OCI-LY3 (cell line): ENCODE data around the gene CNGA4.
"Not testable (repeated sequence)": the region's sequence is repeated elsewhere in the genome, so short reads cannot be mapped to it uniquely, and the experiment has no call there.

ENCODE experiments used
- H2AFZ ChIP-seq: fragments of 200-600, 300-600 bp; shearing (Covaris generic); 2 replicates; pipeline ENCODE4 v1.6.0; 2014; ENCODE audit warnings: antibody characterized with exemption, low read depth, low read length
- H3K27ac ChIP-seq: fragments of 200-600, 300-600 bp; sonication (generic); 2 replicates; pipeline ENCODE4 v1.5.1; 2014; ENCODE audit warnings: mild to moderate bottlenecking, low read length, moderate library complexity, mixed read lengths
- H3K27me3 ChIP-seq: fragments of 200-600, 300-600 bp; sonication (generic); 2 replicates; pipeline ENCODE4 v1.6.1; 2014; ENCODE audit warnings: low read depth, low read length, mixed read lengths
- H3K36me3 ChIP-seq: fragments of 200-600, 300-600 bp; sonication (generic); replicated peaks from 2 replicates; pipeline ENCODE3; 2014; ENCODE audit warnings: low read depth, low read length, mixed read lengths
- H3K4me1 ChIP-seq: fragments of 300-600, 200-600 bp; sonication (generic); 2 replicates; pipeline ENCODE4 v1.6.1; 2014; ENCODE audit warnings: low read length, mixed read lengths
- H3K4me2 ChIP-seq: fragments of 200-600, 300-600 bp; sonication (generic); 2 replicates; pipeline ENCODE4 v1.6.1; 2014; ENCODE audit warnings: low read length, mixed read lengths
- H3K4me3 ChIP-seq: fragments of 300-600, 200-600 bp; sonication (generic); 2 replicates; pipeline ENCODE4 v1.5.1; 2014; ENCODE audit warnings: antibody characterized with exemption, mild to moderate bottlenecking, low read length, moderate library complexity
- H3K79me2 ChIP-seq: fragments of 300-600, 200-600 bp; shearing (Covaris generic); 2 replicates; pipeline ENCODE4 v1.6.1; 2014; ENCODE audit warnings: mild to moderate bottlenecking, low read length, mixed read lengths
- H3K9ac ChIP-seq: fragments of 300-600, 200-600 bp; shearing (Covaris generic); 2 replicates; pipeline ENCODE4 v1.6.0; 2014; ENCODE audit warnings: mild to moderate bottlenecking, low read length, moderate library complexity
- H3K9me3 ChIP-seq: fragments of 200-600, 300-600 bp; shearing (Covaris generic); 2 replicates; pipeline ENCODE4 v1.6.1; 2014; ENCODE audit warnings: low read length, mixed read lengths; ENCODE audit not compliant: insufficient read depth
- H4K20me1 ChIP-seq: fragments of 200-600, 300-600 bp; sonication (generic); 2 replicates; pipeline ENCODE4 v1.6.1; 2016; ENCODE audit warnings: low read length, mixed read lengths; ENCODE audit not compliant: insufficient read depth
- EZH2phosphoT487 ChIP-seq: fragments of 200-600 bp; shearing (Covaris generic); IDR thresholded peaks from 2 replicates; pipeline ENCODE4 v1.6.1; 2018; ENCODE audit warnings: antibody characterized with exemption, mixed run types, low read depth
- TF ChIP-seq, protein P1 (sequence below): fragments of 200-600, 300-600 bp; sonication (generic); IDR thresholded peaks from 2 replicates; pipeline ENCODE4 v1.5.1; 2014; ENCODE audit warnings: antibody characterized with exemption, low read length, low read depth

Gene CNGA4

DNA sequence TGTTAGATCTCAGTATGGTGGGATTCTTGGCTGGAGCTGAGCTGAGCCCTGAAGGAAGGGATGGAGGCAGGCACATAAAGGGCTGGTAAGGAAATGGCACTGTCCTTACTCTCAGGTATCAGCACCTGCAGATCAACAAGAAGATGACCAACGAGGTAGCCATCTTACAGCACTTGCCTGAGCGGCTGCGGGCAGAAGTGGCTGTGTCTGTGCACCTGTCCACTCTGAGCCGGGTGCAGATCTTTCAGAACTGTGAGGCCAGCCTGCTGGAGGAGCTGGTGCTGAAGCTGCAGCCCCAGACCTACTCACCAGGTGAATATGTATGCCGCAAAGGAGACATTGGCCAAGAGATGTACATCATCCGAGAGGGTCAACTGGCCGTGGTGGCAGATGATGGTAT, 2.4 kb downstream of the CNGA4 start:
- Histone ChIP-seq H3K27me3 (0 out of 2 replicates have a peak, but pooled peaks cover 3% of the 10 kb centered on the region), H2AFZ (no peak overlapping the region), H3K27ac (no peak overlapping the region), H3K79me2 (no peaks in the 10 kb centered on the region), H3K4me2 (no peak overlapping the region), H3K4me1 (no peaks in the 10 kb centered on the region), H3K36me3 (no peaks in the 10 kb centered on the region), H3K9ac (no peak overlapping the region), H4K20me1 (no peaks in the 10 kb centered on the region), H3K9me3 (no peaks in the 10 kb centered on the region), H3K4me3 (no peak overlapping the region)
- TF ChIP-seq, protein P1, sequence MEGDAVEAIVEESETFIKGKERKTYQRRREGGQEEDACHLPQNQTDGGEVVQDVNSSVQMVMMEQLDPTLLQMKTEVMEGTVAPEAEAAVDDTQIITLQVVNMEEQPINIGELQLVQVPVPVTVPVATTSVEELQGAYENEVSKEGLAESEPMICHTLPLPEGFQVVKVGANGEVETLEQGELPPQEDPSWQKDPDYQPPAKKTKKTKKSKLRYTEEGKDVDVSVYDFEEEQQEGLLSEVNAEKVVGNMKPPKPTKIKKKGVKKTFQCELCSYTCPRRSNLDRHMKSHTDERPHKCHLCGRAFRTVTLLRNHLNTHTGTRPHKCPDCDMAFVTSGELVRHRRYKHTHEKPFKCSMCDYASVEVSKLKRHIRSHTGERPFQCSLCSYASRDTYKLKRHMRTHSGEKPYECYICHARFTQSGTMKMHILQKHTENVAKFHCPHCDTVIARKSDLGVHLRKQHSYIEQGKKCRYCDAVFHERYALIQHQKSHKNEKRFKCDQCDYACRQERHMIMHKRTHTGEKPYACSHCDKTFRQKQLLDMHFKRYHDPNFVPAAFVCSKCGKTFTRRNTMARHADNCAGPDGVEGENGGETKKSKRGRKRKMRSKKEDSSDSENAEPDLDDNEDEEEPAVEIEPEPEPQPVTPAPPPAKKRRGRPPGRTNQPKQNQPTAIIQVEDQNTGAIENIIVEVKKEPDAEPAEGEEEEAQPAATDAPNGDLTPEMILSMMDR, result no peak
- TF ChIP-seq EZH2phosphoT487, result no peak

DNA sequence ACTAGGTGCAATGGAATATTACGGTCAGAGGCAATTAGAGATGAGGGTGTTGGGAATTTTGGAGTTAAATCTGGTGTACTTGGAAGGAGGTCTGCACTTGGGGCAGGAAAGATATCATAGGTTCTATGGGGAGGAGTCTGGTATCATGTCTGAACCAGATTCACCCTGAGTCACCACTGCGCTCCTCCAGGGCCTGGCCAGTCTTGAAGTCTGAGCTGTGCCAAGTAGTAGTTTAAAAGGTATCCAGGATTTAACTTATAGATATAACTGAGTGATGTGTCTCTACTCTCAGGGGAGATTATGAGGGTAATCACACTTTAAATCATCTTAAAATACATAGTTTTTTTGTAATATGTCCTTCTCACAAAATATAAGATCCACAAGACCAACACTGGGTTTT, 6.6 kb downstream of the CNGA4 start:
- no peaks in the 10 kb centered on the region for H3K79me2 ChIP-seq
- H2AFZ ChIP-seq, result no peak overlapping the region
- no peak overlapping the region for H3K4me2 ChIP-seq
- no peaks in the 10 kb centered on the region for H3K9me3 ChIP-seq
- 0 out of 2 replicates have a peak, but pooled peaks cover 3% of the 10 kb centered on the region for H3K27me3 ChIP-seq
- H3K27ac ChIP-seq, result no peak overlapping the region
- no peaks in the 10 kb centered on the region for H3K4me1 ChIP-seq
- TF ChIP-seq, protein P1, result no peak
- no peak for TF ChIP-seq EZH2phosphoT487
- no peaks in the 10 kb centered on the region for H4K20me1 ChIP-seq
- no peaks in the 10 kb centered on the region for H3K36me3 ChIP-seq
- no peak overlapping the region for H3K9ac ChIP-seq
- no peak overlapping the region for H3K4me3 ChIP-seq

DNA sequence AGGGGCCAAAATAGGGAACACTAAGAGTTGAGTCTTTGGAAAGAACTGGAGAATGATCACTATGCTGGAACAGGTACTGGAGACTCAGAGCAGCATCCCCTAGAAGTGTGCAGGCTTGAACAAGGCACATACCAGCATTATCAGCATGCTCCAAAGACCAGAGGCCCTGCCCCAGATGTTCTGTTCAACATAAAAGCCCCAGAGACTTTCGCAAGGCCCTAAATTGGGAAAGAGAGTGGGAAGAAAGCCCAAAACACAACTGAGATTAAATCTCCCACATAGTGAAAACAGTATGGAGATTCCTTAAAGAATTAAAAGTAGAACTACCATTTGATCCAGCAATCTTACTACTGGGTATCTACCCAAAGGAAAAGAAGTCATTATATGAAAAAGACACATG, 9.4 kb downstream of the CNGA4 start:
- Histone ChIP-seq H3K9me3 (no peaks in the 10 kb centered on the region), H3K9ac (no peak overlapping the region), H3K27me3 (0 out of 2 replicates have a peak, but pooled peaks cover 3% of the 10 kb centered on the region), H2AFZ (no peak overlapping the region), H3K4me2 (no peak overlapping the region), H3K27ac (no peak overlapping the region), H3K36me3 (no peaks in the 10 kb centered on the region), H4K20me1 (no peaks in the 10 kb centered on the region), H3K4me1 (no peaks in the 10 kb centered on the region), H3K79me2 (no peaks in the 10 kb centered on the region), H3K4me3 (no peak overlapping the region)
- TF ChIP-seq, protein P1, result no peak
- TF ChIP-seq EZH2phosphoT487, result no peak

DNA sequence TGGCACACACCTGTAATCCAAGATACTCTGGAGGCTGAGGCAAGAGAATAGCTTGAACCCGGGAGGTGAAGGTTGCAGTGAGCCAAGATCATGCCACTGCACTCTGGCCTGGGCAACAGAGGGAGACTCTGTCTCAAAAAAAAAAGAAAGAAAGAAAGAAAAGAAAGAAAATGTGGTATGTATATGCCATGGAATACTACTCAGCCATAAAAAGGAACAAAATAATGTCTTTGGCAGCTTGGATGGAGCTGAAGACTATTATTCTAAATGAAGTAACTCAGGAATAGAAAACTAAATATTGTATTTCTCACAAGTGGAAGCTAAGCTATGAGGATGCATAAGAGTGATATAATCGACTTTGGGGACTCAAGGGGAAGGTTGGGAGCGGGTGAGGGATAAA, 10.0 kb downstream of the CNGA4 start:
- not testable (repeated sequence) for H2AFZ ChIP-seq, H3K4me3 ChIP-seq

More for the DNA sequence above, 10.0 kb downstream of the CNGA4 start:
- not testable (repeated sequence) for H3K36me3 ChIP-seq, H3K79me2 ChIP-seq, H4K20me1 ChIP-seq, H3K4me1 ChIP-seq, H3K4me2 ChIP-seq, H3K27me3 ChIP-seq, H3K27ac ChIP-seq, H3K9me3 ChIP-seq, H3K9ac ChIP-seq
